ENCODE measurements around the gene SDK1. TPM values are rescaled to one million over a fixed set of nuclear protein-coding genes. Genes with fewer than 3 reads are reported as not detected.

Gene SDK1
- total RNA-seq, 1 experiment from 2014 or later, result 1.8 TPM

DNA sequence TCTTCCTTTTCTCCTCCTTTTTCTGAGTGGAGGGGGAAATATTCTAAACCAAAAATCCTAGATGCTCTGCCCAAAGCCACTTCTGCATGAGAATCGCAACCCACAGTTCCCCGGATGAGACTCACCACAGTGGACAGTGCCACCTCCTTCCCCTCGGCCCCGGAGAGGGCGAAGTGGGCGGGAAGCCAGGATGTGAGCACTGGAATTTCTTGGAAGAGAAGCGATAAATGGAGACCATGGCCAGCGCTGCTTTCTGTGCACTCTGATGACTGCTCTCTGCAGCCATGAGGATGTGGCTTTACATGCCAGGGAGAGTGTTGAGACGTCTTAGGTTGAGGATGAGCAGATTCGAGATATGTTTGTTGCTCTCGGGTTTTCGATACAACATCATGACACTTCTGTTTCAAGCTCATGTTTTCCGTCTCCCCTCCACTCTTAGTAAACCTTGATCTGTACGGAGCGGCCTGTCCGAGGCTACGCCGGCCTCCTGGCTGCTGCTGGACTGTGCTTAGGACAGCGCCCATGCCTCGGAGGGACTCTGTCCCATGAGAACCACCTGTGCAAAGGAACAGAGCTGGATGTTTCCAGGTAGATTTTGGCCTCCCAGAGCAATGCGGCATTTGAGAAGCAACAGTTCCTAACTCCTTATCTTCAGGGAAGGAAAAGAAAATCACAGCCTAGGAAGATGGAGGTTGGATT, 966.4 kb downstream of the SDK1 start:
- DNase-seq (ENCODE audit: low spot score), result no peak

DNA sequence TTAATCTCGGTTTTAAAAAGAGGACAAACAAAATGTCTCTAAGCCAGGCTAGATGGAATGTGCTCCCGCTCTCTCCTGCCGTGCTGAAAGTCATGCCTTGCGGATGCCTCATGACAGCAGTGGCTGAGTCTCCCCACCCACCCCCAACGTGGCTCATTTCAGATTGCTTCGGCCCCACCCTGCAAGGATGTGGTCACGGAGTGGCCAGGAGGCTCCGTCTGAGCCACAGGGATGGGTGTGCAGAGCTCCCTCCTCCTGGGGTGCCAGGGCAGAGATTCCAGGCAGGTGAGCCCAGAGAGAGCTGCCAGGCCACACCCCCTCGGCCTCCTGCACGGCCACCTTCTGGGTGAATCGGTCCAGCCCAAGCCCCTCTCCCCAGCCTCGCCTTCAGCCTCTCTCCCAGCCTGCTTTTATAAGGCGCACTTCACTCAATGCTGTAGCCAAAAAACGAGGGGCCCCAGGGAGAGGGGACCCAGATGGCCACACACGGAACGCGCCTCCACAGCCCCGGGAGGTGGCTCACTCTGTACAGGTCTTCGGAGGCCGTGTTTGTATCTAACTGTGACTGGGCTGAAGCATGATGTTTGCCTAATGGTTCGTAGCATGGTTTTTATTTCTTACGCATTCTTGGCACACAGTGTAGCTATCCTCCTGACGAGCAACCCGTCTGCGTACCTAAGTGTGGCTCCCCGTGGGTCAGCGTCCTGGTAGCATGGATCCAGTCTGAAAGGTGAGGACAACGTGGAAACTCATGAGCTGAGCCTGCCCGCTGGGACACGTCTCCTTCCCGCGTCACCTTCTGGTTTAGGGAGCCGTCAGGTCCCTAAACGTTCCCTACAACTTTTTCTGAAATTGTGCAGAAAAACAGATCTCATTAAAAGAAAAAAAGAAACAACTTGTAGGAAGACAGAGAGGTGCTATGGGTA, 967.3 kb downstream of the SDK1 start:
- DNase-seq (ENCODE audit: low spot score), result peak; percentile 54

DNA sequence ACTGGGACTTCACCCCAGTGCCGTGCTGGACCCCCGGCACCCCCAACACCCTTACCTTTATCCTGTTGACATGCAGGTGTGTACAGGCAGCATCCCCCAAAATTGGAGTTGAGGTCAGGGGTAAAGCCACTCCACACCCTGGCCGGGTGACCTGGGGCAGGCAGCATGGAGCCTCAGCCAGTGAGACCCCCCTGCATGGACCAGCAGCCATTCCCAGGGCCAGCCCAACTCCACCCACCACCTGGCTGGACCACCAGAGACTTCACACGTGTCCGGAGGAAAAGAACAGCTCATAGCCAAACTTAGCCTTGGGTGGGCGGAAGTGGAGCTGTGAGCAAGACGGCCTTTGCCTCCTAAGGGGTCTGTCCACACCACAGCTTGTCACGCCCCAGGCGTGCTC, 968.0 kb downstream of the SDK1 start:
- no peak for DNase-seq (ENCODE audit: low spot score)

DNA sequence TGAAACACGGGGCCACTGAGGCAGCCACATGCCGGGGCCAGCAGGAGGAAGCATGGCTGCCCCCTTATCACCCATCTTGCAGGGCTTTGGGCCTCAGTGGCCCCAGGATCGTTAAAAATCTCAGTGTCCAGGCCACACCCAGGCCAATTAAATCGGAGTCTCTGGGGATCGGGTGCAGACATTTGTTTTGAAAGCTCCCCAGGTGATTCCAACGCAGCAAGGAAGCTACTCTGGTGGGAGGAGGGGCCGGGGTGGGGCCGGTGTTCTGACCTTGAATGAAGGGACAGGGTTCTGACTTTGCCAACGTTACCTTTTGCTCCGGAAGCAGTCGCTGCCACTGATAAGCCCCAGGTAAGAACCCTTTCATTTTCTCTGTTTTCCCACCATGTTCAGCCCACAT, 968.7 kb downstream of the SDK1 start:
- no peak for DNase-seq (ENCODE audit: low spot score)

DNA sequence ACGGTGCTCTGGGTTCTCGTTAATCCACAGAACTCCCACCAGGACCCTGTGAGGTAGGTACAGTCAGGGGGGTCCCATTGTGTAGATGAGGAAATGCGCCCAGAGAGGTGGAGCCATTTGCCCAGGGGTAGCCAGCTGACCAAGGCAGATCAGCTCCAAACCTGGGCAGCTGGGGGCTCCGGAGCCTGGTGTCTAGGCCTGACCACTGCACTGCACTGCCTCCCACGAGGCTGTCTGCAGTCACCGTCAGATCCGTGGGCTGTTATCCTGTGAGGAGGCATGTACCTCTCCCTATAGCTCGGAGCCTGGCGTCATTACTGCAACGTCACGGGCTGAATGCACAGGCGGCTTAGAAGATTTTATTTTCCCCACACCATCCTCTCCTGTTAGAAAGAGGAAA, 969.2 kb downstream of the SDK1 start:
- DNase-seq (ENCODE audit: low spot score), result no peak

DNA sequence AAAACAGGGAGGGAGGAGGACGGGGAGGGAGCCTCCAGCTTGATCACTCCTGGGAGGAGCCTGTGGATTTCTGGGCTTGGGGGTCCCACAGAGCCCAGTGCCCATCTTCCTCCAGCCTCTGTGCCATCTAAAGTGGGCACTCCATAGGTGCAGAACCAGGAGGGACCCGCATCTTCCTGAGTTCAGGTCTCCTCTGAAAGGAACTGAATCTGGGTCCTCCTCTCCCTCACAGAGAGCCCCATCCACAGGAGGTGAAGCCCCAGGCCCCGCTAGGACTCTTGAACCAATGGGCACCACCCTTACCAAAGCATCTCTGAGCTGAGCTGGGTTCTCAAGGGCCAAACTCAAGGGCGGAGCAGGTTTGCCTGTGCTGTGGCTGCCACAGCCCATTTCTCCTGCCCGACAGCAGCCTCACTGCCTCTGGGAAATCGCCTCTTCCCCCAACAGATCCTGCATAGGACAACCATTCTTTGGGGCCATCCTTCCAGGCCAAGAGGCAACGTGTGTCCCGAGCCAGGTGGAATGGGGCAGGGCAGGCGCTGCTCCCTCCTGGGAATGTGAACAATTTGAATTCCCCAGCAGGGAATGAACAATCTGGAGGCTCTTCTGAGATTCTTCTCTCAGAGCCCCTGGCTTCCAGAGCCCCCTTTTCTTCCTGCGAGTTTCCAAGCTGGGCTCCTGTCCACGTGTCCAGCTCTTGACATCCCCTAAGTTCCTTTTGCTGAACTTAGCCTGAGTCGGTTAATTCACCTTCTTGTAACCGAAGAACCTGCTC, 970.1 kb downstream of the SDK1 start:
- DNase-seq (ENCODE audit: low spot score), result no peak

DNA sequence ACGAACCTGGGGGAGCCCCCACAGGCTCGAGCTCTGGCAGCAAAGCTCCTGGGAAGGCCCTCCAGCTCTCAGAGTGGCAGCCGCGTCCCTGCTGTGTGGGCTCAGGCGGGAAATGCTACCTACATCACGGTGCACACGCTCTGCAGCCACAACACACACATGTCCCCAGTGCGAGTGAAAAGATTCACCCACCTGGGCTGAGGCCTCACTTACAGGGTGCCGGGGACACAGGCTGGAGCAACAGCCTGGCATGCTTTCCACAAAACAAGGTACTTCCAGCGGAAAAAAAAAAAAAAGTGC, 970.6 kb downstream of the SDK1 start:
- DNase-seq (ENCODE audit: low spot score), result no peak

DNA sequence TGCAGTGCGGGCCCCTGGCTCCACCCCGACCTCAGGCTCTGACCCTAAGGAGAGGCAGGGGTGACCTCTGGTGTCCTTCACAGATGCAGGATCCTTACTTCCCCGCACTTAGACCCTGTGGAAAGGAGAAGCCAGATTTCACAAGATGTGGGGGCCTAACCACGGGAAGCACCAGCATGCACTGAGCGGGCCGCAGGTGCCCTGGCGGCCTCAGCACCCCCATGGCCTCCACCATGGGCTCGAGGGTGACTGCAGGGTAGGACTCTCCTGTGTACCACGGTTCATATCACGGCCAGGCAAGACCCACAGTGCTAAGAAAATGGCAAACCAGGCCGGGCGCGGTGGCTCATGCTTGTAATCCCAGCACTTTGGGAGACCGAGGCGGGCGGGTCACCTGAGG, 971.1 kb downstream of the SDK1 start:
- DNase-seq (ENCODE audit: low spot score), result no peak

DNA sequence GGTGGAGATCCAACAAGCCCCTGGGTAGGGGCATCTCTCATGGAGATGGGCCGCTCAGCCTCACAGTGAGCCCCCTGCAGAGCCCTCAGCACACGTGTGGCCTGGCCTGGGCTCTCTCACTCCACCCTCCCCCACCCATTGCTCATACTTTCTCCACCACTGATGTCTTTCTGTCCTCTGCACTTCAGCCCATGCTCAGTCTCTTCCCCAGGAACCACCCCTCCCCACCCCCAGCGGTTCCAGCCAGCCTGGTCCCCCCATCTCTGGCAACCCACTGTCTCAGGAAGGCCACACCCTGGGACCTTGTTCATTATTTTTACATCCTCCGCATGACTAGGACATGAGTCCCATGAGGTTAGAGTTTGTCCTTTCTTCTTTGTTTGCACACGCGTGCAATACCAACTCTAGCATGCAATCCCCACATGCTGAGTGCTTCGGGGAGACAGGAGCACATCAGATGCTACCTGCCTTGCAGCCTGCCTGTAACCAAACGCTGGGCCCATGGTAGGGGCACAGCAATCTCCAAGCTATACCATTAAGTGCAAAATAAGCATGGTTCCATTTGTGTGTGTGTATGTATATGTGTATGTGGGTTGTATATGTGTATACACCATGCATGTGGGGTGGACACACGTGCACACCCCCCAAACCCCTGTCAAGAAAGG, 972.6 kb downstream of the SDK1 start:
- no peak for DNase-seq (ENCODE audit: low spot score)

DNA sequence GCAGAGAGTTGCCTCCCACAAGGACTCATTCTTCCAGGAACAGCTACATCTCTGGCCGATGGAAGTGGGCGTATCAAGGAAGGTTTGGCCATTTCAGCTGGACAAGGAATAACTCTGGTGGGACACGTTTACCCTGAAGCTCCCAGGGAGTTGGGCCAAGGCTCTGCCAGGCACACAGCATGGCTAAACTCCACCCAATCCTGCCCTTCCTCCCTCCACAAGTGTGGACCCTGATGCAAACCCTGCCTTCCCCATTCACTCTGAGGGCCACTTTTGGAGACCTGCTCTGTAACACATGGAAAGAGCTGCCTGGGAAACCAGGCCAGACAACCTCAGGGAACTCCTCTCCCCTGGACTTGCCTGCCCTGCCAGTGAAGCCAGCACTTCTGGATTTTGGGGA, 973.2 kb downstream of the SDK1 start:
- DNase-seq (ENCODE audit: low spot score), result no peak

DNA sequence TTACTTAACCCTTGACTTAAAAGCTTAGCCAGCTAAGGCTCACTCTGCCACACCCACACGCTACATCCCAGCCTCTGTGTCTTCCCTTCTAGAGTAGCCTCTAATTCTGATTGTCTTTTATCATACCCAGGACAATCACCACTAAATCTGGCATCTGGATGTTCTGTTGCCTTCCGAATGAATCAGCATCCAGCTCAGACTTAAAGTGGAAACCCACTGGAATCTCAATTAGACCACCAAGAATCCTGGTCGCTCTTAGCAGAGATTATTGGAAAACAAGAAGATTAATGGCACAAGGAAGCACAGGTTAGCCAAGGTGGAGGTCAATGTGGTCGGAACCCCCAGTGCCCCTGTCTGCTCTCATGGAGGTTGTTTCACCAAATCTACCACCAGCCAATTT, 976.9 kb downstream of the SDK1 start:
- no peak for DNase-seq (ENCODE audit: low spot score)

DNA sequence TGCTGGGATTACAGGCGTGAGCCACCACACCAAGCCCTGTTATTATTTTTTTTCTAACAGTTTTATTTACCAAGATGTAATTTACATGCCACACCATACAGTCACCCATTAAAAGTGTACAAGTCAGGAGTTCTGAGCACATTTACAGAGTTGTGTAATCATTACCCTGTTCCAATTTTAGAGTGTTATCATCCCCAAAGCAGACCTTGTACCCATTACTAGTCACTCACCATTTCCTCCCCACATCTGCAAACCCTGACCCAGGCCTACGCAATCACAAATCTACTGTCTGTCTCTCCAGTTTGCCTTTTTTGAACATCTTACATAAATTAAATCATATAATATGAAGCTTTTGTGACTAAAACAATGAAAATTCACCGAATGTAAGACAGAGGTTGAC, 978.2 kb downstream of the SDK1 start:
- no peak for DNase-seq (ENCODE audit: low spot score)

DNA sequence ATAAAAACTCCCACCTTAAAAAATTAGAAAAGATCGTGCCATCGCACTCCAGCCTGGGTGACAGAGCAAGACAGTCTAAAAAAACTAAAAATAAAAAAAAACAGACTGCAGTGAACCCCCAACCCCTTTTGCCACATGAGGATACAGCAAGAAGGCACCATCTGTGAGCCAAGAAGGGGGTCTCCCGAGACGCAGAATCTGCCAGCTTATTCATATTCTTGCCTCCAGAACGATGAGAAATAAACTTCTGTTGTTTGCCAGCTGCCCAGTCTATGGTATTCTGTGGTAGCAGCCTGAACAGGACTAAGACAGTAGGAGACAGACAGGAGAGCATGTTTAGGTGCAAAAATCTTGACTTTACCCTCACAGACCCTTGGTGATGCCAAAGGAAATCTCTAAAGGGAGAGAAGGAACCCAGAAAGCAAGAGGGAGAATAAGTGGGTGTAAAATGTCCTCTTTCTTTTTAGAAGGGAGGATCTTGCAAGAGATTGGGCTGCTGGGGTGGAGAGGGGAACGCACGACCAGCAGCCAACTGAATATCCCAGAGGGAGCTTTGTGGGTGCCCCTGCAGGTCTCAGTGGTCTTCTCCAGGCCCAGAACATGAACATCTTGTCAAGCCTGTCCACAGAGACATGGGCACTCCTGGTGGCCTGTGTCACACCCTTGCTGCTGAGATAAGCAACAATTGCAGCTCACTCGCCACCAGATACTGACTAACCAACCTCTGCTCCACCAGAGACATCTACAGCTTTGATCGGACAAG, 980.4 kb downstream of the SDK1 start:
- DNase-seq (ENCODE audit: low spot score), result no peak

DNA sequence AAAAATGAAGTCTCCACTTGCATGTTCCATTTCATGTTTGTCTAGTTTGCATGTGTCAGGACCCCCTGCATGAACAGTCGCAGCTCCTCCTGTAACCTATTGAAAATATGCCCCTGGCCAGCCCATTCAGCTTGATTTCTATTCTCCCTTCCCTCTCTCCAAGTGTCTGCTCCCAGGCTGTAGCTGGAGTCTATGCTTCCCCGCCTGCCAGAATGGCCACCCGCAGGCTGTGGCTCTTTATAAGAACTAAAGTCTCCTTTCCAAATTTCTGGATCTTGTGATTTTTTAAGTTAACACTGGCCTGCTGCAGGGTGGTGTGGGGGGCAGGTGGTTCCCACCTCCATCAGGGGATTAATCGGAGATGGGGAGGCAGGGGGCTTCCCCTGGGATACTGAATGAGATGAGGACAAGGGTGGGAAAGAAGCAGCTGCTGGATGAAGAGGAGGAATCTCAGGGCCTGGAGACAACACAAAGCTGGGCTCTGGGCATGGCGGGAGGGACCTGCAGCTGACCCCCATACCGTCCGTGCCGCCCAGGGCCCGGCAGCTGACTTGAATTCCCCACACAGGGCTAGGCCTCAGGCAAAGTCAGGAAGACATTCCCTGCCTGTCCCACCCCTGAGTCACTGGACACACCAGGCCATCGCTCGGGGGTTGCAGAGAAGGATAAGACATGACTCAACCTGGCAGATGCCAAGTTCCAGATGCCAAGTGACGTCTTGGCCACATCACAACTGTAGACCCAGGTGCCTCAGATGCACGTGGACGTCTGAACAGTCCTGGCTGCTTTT, 981.6 kb downstream of the SDK1 start:
- DNase-seq (ENCODE audit: low spot score), result peak; percentile 97

DNA sequence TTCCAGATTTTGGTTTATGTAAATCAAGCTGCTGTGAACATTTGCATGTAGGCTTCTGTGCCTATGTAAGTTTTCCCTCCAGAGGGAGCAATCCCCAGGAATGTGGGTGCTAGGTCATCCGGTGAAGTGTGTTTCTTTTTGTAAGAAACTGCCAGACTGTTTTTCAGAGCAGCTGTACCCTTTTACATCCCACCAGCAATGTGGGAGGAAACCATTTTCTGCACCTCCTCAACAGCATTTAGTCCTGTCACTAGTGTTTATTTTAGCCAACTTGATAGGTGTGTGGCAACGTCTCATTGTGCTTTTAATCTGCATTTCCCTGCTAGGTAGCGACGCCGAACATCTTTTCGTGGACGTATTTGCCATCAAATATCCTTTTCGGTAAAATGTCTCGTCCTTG, 985.3 kb downstream of the SDK1 start:
- no peak for DNase-seq (ENCODE audit: low spot score)

DNA sequence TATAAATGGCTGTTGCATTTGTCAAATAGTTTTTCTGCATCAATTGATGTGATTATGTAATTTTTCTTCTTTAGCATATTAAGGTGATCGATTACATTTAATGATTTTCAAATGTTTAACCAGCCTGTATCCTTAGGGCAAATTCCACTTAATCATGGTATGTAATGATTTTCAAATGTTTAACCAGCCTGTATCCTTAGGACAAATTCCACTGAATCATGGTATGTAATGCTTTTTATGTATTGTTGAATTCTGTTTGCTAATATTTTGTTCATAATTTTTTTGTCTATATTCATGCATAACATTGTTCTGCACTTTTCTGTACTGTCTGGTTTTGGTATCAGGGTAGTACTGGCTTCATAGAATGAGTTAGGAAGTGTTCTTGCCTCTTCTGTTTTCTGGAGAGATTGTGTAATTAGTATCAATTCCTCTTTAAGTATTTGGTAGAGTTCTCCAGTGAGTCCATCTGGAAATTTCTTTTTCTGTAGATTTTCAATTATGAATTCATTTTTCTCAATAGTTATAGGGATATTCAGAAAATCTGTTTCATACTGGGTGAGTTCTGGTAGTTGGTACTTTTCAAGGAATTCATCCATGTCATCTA, 987.8 kb downstream of the SDK1 start:
- no peak for DNase-seq (ENCODE audit: low spot score)

DNA sequence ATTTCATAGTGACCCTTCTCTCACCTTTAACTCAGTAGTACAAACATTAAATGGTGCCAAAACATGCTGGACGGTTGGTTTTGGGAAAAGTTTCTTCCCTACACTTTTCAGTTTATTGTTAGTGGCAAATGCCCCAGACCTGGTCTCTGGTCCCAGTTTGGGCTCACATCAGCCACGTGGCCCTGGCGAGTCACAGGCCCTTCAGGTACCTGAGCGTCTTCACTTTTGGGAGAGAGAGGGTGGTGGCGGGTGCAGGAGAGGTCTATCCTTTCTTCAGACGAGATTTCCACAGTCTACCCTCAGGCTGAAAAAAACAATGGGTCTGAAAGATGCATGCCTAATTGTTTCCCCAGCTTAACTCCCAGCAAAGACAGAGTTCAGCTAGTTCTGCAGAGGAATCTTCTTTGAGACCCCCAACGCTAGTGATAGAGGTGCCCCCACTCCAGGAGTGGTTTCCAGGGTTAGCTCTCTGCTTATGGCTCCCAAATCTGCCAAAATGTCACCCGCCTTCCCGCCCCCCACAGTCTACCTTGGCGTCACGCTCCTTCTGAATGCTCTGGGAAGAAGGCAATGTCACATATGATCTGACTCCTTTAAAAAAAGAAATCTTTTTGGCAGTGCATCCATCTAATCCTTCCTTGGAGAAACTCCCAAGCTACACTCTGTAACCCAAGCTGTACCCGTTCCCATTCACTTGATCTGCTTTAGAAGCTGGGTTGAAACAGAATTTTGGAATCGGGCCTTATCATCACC, 996.3 kb downstream of the SDK1 start:
- no peak for DNase-seq (ENCODE audit: low spot score)

DNA sequence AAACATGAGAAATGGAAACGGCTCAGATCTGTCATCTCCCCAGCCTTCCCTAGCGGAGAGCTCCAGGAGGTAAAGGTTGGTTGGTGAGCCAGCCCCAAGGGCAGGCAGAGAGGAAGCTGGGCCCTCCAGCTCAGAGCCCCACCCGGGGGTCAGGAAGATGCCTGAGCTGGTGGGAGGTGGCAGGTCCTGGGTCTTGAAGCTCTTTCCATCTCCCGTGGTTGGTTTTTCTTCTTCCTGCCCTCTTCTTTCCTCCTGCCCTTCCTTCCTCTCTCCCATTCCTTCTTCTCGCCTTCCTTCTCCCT, 996.8 kb downstream of the SDK1 start:
- DNase-seq (ENCODE audit: low spot score), result no peak

DNA sequence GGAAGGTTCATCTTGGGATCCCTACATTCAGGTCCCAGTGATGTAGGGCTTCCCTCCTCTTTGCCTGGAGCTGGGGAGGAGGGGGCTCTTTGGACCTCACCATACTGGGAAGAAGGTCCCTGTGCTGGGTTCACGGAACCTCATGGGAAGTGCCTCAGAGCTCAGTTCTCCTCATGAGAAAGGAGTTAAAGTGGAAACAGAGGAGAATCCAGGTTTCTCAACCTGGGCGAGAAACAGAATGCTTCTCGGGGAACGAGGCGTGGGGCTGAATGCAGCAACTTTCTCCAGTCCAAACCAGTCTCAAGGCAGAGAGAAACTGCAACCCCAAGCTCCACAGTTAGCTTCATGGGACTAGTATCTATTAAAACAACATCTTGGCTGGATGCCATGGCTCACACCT, 998.4 kb downstream of the SDK1 start:
- no peak for DNase-seq (ENCODE audit: low spot score)
